ENCODE results near the gene TET3. TPM values are rescaled to one million over a fixed set of nuclear protein-coding genes. Genes with fewer than 3 reads are reported as not detected.

Gene TET3
- total RNA-seq, 6 experiments from 2014 or later, result 3.2 to 3.7 (median 3.4) TPM

DNA sequence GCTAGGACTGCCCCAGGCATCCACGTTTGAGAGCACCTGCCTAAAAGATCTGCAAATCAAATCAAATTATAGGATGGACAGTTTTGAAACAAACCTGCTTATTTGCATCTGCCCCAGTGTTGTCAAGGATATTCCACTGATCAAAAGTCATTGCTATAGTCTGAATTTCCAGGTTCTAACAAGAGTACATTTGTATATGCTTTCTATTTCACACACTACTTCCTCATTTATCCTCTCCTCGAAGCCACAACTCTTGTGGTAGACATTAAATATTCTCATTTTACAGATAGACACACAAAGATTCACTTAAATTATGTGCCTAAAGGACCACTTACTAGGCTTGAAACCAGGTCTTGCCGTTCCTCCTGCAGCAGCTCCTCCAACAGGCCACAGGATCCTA is 11.9 kb upstream of the TET3 start:
- Mint-ChIP-seq H3K36me3 (ENCODE audit: low read depth) (no peaks in the 10 kb centered on the region), H3K4me3 (no peak overlapping the region), H3K4me1 (ENCODE audit: low read depth) (peaks cover 21% of the 10 kb centered on the region), H3K27me3 (ENCODE audit: insufficient read depth) (peaks cover 11% of the 10 kb centered on the region), H3K9me3 (no peaks in the 10 kb centered on the region), H3K27ac (no peak overlapping the region)
- TF ChIP-seq, protein P1, sequence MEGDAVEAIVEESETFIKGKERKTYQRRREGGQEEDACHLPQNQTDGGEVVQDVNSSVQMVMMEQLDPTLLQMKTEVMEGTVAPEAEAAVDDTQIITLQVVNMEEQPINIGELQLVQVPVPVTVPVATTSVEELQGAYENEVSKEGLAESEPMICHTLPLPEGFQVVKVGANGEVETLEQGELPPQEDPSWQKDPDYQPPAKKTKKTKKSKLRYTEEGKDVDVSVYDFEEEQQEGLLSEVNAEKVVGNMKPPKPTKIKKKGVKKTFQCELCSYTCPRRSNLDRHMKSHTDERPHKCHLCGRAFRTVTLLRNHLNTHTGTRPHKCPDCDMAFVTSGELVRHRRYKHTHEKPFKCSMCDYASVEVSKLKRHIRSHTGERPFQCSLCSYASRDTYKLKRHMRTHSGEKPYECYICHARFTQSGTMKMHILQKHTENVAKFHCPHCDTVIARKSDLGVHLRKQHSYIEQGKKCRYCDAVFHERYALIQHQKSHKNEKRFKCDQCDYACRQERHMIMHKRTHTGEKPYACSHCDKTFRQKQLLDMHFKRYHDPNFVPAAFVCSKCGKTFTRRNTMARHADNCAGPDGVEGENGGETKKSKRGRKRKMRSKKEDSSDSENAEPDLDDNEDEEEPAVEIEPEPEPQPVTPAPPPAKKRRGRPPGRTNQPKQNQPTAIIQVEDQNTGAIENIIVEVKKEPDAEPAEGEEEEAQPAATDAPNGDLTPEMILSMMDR (IDR thresholded peaks at IDR 0.05), result no peak
- DNase-seq, result no peak

DNA sequence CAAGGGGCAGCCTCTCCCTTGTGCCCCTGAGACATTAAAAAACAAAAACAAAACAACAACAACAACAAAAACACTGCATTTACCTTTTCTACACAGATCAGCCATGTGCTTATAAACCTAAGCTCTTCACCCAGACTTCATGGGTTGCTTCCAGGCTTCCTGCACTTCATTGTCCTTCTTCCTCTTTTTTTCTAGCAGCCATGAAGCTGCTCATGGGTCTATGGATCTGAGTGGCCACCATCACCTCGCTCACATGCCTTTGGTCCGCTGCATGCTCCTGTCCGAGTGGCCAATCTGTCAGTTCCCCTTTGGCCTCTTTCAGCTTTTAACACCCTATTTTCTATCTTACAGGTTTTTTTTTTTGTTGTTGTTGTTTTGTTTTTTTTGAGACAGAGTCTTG is 9.0 kb upstream of the TET3 start:
- Mint-ChIP-seq H3K27ac (no peak overlapping the region), H3K36me3 (ENCODE audit: low read depth) (no peaks in the 10 kb centered on the region), H3K9me3 (no peaks in the 10 kb centered on the region), H3K4me1 (ENCODE audit: low read depth) (peaks cover 34% of the 10 kb centered on the region), H3K4me3 (no peak overlapping the region), H3K27me3 (ENCODE audit: insufficient read depth) (peaks cover 7% of the 10 kb centered on the region; the same call in 1 of the 2 replicates)
- TF ChIP-seq, protein P1 (IDR thresholded peaks at IDR 0.05), result no peak
- DNase-seq, result no peak

DNA sequence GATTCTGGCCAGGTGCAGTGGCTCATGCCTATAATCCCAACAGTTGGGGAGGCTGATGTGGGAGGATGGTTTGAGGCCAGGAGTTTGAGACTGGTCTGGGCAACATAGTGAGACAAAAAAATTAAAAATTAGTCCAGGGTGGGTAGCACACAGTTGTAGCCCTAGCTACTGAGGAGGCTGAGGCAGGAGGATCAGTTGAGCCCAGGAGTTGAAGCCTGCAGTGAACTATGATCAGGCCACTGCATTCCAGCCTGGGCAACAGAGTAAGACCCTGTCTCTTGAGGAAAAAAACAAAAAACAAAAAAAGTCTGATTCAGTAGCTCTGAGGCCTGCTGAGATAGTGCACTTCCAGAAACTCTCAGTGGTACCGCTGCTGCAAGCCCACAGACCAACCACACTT is 7.9 kb upstream of the TET3 start:
- Mint-ChIP-seq H3K36me3 (ENCODE audit: low read depth) (no peaks in the 10 kb centered on the region), H3K4me3 (no peak overlapping the region), H3K4me1 (ENCODE audit: low read depth) (peaks cover 34% of the 10 kb centered on the region), H3K27ac (no peak overlapping the region), H3K27me3 (ENCODE audit: insufficient read depth) (peaks cover 1% of the 10 kb centered on the region; the same call in 1 of the 2 replicates), H3K9me3 (no peaks in the 10 kb centered on the region)
- TF ChIP-seq, protein P1 (IDR thresholded peaks at IDR 0.05), result no peak
- DNase-seq, result no peak

DNA sequence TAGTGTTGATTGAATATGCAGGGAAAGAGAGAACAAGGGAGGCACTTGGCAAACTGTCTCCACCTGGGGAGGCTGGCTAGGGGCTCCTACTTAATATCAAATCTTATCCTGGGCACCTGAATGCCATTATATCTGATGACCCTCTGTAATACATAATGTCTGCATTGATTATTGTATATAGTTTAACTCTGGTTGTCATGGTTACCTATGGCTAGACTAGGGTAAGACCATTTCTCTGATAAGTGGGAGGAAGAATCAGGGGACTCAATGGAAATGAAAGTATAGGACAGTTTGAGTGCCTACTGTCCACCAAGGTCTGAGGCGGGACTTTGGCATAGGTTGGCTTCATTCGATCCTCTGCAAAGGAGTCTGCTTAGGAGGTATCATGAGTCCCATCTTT is 7.2 kb upstream of the TET3 start:
- no peak overlapping the region for H3K27ac Mint-ChIP-seq
- H3K9me3 Mint-ChIP-seq, result no peaks in the 10 kb centered on the region
- TF ChIP-seq, protein P1 (IDR thresholded peaks at IDR 0.05), result no peak
- H3K27me3 Mint-ChIP-seq (ENCODE audit: insufficient read depth), result peaks cover 4% of the 10 kb centered on the region; the same call in 1 of the 2 replicates
- no peaks in the 10 kb centered on the region for H3K36me3 Mint-ChIP-seq (ENCODE audit: low read depth)
- peaks cover 39% of the 10 kb centered on the region for H3K4me1 Mint-ChIP-seq (ENCODE audit: low read depth)
- DNase-seq, result no peak
- H3K4me3 Mint-ChIP-seq, result no peak overlapping the region

DNA sequence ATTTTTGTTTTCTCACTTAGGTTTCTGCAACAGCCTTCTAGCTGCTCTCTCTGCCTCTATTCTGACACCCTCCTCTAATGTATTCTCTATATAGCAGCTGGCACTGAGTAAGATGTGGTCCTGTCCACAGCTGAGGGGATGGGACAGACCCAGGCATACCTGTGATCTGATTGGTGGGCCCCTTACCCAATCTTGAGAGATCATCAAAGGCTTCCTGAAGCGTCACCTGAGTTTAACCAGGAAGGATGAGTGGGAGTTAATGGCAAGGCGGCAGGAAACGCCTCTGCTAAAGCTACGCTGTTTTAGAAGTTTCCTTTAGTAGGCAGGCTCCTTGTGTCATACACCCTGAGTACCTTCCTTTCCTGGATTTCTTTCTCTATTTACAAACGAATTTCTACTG is 5.7 kb upstream of the TET3 start:
- H3K36me3 Mint-ChIP-seq (ENCODE audit: low read depth), result no peaks in the 10 kb centered on the region
- DNase-seq, result no peak
- peaks cover 43% of the 10 kb centered on the region for H3K4me1 Mint-ChIP-seq (ENCODE audit: low read depth)
- peak overlapping the region; percentile 60; the same call in 1 of the 2 replicates for H3K27ac Mint-ChIP-seq
- H3K27me3 Mint-ChIP-seq (ENCODE audit: insufficient read depth), result peaks cover 4% of the 10 kb centered on the region; the same call in 1 of the 2 replicates
- no peak overlapping the region; the same call in 1 of the 2 replicates for H3K4me3 Mint-ChIP-seq
- H3K9me3 Mint-ChIP-seq, result no peaks in the 10 kb centered on the region
- TF ChIP-seq, protein P1 (IDR thresholded peaks at IDR 0.05), result no peak

DNA sequence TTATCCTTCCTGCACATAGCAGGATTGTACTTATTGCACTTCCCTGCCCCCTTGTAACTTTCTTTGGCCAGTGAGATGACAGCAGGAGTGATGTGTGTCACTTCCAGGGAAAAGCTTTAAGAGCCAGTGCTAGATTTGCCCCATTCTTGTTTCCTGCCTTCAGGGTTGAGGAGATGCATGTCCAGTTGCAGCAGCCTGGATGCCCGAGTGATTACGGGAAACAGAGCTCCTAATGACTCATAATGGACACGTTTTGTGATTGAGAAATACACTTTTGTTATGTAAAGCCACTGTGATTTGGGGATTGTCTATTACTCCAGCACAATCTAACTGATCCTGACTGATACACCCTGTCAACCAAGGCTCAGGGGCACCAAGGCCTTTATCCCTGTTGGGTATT is 5.0 kb upstream of the TET3 start:
- Mint-ChIP-seq H3K27ac (peak overlapping the region; percentile 60), H3K4me1 (ENCODE audit: low read depth) (peaks cover 43% of the 10 kb centered on the region)

More for the DNA sequence above, 5.0 kb upstream of the TET3 start:
- peak; percentile 85 for DNase-seq
- no peaks in the 10 kb centered on the region for H3K36me3 Mint-ChIP-seq (ENCODE audit: low read depth)
- peak overlapping the region; percentile 10; the same call in 1 of the 2 replicates for H3K4me3 Mint-ChIP-seq
- H3K9me3 Mint-ChIP-seq, result no peaks in the 10 kb centered on the region
- H3K27me3 Mint-ChIP-seq (ENCODE audit: insufficient read depth), result peaks cover 4% of the 10 kb centered on the region; the same call in 1 of the 2 replicates
- TF ChIP-seq, protein P1 (IDR thresholded peaks at IDR 0.05), result no peak
